ENCODE results near the gene TFDP1. TPM values are rescaled to one million over a fixed set of nuclear protein-coding genes. Genes with fewer than 3 reads are reported as not detected.

Gene TFDP1
- total and polyA plus RNA-seq, 8 donors = 10.3 to 24.7 (median 17.9) TPM

DNA sequence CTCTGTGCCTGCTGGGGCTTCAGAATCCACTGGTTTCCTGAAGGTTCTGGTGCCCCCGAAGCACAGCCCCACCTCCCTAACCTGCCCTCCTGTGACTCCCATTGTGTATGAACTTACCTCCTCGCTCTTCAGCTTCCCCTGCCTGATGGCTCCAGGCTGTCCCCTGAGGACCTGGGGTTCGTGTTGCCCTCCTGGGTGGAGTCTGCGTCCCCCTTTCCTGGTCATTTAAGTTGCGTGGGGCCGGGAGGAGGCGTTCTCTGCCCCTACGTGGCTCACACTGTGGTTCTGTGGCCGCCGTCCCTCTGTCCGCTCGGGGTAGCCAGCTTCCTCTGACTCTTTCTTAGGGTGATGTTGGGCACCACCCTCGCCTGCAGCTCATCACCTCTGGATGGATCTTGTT lies 13.9 kb downstream of the TFDP1 start:
- TF ChIP-seq, protein P1, sequence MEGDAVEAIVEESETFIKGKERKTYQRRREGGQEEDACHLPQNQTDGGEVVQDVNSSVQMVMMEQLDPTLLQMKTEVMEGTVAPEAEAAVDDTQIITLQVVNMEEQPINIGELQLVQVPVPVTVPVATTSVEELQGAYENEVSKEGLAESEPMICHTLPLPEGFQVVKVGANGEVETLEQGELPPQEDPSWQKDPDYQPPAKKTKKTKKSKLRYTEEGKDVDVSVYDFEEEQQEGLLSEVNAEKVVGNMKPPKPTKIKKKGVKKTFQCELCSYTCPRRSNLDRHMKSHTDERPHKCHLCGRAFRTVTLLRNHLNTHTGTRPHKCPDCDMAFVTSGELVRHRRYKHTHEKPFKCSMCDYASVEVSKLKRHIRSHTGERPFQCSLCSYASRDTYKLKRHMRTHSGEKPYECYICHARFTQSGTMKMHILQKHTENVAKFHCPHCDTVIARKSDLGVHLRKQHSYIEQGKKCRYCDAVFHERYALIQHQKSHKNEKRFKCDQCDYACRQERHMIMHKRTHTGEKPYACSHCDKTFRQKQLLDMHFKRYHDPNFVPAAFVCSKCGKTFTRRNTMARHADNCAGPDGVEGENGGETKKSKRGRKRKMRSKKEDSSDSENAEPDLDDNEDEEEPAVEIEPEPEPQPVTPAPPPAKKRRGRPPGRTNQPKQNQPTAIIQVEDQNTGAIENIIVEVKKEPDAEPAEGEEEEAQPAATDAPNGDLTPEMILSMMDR (IDR thresholded peaks at IDR 0.05) = no peak
- peak in 1 of 6 donors; percentile 27 for DNase-seq
- Histone ChIP-seq H3K27ac (no peak overlapping the region), H3K4me1 (no peaks in the 10 kb centered on the region), H3K36me3 (no peaks in the 10 kb centered on the region), H3K27me3 (no peaks in the 10 kb centered on the region), H3K9me3 (no peaks in the 10 kb centered on the region), H3K4me3 (no peak overlapping the region)
- no peak for ATAC-seq
- no peak for FAIRE-seq
- intact Hi-C loops (cut with DNase I) = no loop called here
- 97% methylated on average over 13 of the region's 13 CpGs for WGBS, 2 donors

GRCh38 chr13:113599391-113599790 lies 14.8 kb downstream of the TFDP1 start:
- no peaks in the 10 kb centered on the region for H3K36me3 ChIP-seq
- no peak for FAIRE-seq
- H3K27ac ChIP-seq = no peak overlapping the region
- WGBS, 2 donors = 94 to 97% methylated on average over 12 of the region's 12 CpGs
- peak in 2 of 6 donors; percentile 11 to 40 for DNase-seq
- intact Hi-C loops (cut with DNase I) = no loop called here
- H3K4me1 ChIP-seq = no peaks in the 10 kb centered on the region
- no peak overlapping the region for H3K4me3 ChIP-seq
- no peak for ATAC-seq
- H3K27me3 ChIP-seq = no peaks in the 10 kb centered on the region
- no peaks in the 10 kb centered on the region for H3K9me3 ChIP-seq
- TF ChIP-seq, protein P1 (IDR thresholded peaks at IDR 0.05) = no peak

- no peaks in the 10 kb centered on the region for H3K36me3 ChIP-seq
- intact Hi-C loops (cut with DNase I) = no loop called here
- no peaks in the 10 kb centered on the region for H3K27me3 ChIP-seq
- TF ChIP-seq, protein P1 (IDR thresholded peaks at IDR 0.05) = no peak
- ATAC-seq = no peak
- no peaks in the 10 kb centered on the region for H3K4me1 ChIP-seq
- no peak overlapping the region for H3K4me3 ChIP-seq
- no peak overlapping the region for H3K27ac ChIP-seq
- FAIRE-seq = no peak
- DNase-seq = peak in 1 of 6 donors; percentile 43
- no peaks in the 10 kb centered on the region for H3K9me3 ChIP-seq
- WGBS, 2 donors = 96% methylated on average over 28 of the region's 28 CpGs
Observed at GRCh38 chr13:113601166-113602070, 16.9 kb downstream of the TFDP1 start.

- WGBS, 2 donors = 87 to 90% methylated on average over 15 of the region's 15 CpGs
- ATAC-seq = no peak
- TF ChIP-seq, protein P1 (IDR thresholded peaks at IDR 0.05) = no peak
Observed at GRCh38 chr13:113602291-113602988, 17.9 kb downstream of the TFDP1 start.

More at GRCh38 chr13:113602291-113602988, 17.9 kb downstream of the TFDP1 start:
- Histone ChIP-seq H3K4me1 (no peaks in the 10 kb centered on the region), H3K27ac (no peak overlapping the region), H3K4me3 (no peak overlapping the region), H3K9me3 (no peaks in the 10 kb centered on the region), H3K36me3 (no peaks in the 10 kb centered on the region), H3K27me3 (no peaks in the 10 kb centered on the region)
- DNase-seq (no peak), FAIRE-seq (no peak)
- intact Hi-C loops (cut with DNase I) = no loop called here
